M059J (cell line): ENCODE measurements around the gene NOTCH4. TPM values are rescaled to one million over a fixed set of nuclear protein-coding genes. Genes with fewer than 3 reads are reported as not detected.
"Not testable (repeated sequence)": the region's sequence is repeated elsewhere in the genome, so short reads cannot be mapped to it uniquely, and the experiment has no call there.

Experiments
- DNase-seq: peaks from one replicate; pipeline ENCODE4 v3.0.0-alpha.2; 2012; ENCODE audit warnings: low read depth
- total RNA-seq: library from RNA; depleted of rRNA; stranded (reverse); fragments of >200 nt; shearing (Covaris generic); gene quantifications from 2 replicates; pipeline ENCODE4 v1.2.3, GENCODE V29; 2014; rRNA removed

Gene NOTCH4
- 1.7 and 2.2 TPM in 2 replicates for total RNA-seq

- no peak for DNase-seq
Measured at GRCh38 chr6:32223258-32224235, at the start of gene NOTCH4. Gene NOTCH4, minus strand, starts transcription at chr6:32224067. Its CDS starts 139 bp downstream, at chr6:32223928.

GRCh38 chr6:32271429-32271828 lies 47.6 kb upstream of the NOTCH4 start:
- DNase-seq, result no peak

GRCh38 chr6:32268459-32268858 lies 44.6 kb upstream of the NOTCH4 start:
- not testable (repeated sequence) for DNase-seq

GRCh38 chr6:32267035-32267434 lies 43.2 kb upstream of the NOTCH4 start:
- no peak for DNase-seq

- DNase-seq, result not testable (repeated sequence)
Measured at GRCh38 chr6:32257262-32257661, 33.4 kb upstream of the NOTCH4 start.

- DNase-seq, result peak; percentile 96
Measured at GRCh38 chr6:32255199-32256153, 31.6 kb upstream of the NOTCH4 start.

- peak; percentile 10 for DNase-seq
Measured at GRCh38 chr6:32254761-32255198, 30.9 kb upstream of the NOTCH4 start.

GRCh38 chr6:32252331-32253009 lies 28.6 kb upstream of the NOTCH4 start:
- no peak for DNase-seq

- DNase-seq, result no peak
Measured at GRCh38 chr6:32249262-32249661, 25.4 kb upstream of the NOTCH4 start.

- DNase-seq, result no peak
Measured at GRCh38 chr6:32247401-32247800, 23.5 kb upstream of the NOTCH4 start.

- DNase-seq, result peak; percentile 73
Measured at GRCh38 chr6:32244946-32245398, 21.1 kb upstream of the NOTCH4 start.

GRCh38 chr6:32244270-32244669 lies 20.4 kb upstream of the NOTCH4 start:
- no peak for DNase-seq

GRCh38 chr6:32242318-32242813 lies 18.5 kb upstream of the NOTCH4 start:
- DNase-seq, result not testable (repeated sequence)

GRCh38 chr6:32240686-32241085 lies 16.8 kb upstream of the NOTCH4 start:
- no peak for DNase-seq

- no peak for DNase-seq
Measured at GRCh38 chr6:32239462-32239861, 15.6 kb upstream of the NOTCH4 start.

- peak; percentile 27 for DNase-seq
Measured at GRCh38 chr6:32234934-32235333, 11.1 kb upstream of the NOTCH4 start.

- no peak for DNase-seq
Measured at GRCh38 chr6:32226434-32226833, 2.6 kb upstream of the NOTCH4 start.

- DNase-seq, result no peak
Measured at GRCh38 chr6:32224696-32225095, 829 bp upstream of the NOTCH4 start.

- no peak for DNase-seq
Measured at GRCh38 chr6:32222333-32223230, 1.3 kb downstream of the NOTCH4 start.

GRCh38 chr6:32220021-32220420 lies 3.8 kb downstream of the NOTCH4 start:
- DNase-seq, result no peak
